GM19438 (cell line): ENCODE data around the gene MROH7.

Experiments used
- ATAC-seq: cut with Tn5 transposase; IDR thresholded peaks from one replicate; pipeline ENCODE4 v1.9.1; 2021; ENCODE audit warnings: low read depth; ENCODE audit not compliant: unreplicated experiment

The MROH7 gene

GRCh38 chr1:54649130-54649898 is 7.7 kb downstream of the MROH7 start:
- ATAC-seq: no peak

DNA sequence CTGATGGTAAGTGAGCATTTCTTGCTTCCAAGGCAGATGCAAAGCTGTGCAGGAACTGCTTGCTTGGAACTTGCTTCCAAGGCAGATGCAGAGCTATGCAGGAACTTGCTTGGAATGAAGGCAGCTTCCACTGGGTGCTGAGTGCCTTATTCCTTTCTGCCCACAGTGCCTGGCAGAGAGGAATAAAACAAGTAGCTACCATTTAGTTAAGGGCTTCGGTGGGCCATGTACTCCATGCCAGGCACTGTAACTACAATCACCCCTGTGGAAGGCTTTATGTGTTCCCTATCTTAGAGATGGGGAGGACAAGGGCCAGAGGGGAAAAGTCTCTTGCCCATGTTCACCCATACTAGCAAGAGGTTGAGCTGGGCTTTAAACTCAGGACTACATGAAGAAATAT is 8.3 kb downstream of the MROH7 start:
- no peak for ATAC-seq

DNA sequence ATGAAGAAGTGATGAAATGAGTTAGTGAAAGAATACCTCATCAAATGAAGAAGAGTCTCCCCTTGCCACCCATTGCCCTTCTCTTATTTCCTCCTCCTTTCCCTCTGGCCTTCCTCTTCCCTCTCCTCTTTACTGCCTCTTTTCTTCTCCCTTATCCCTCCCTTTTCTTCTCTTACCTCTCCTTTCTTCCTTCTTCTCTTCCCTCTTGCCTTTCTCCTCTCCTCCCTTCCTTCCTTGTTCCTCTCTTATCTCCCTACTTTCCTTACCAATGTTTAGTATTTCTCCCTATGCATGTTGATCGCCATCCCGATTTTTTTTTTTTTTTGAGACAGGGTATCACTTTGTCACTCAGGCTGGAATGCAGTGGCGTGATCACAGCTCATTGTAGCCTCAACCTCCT is 8.8 kb downstream of the MROH7 start:
- ATAC-seq: no peak

- ATAC-seq: no peak
Measured at GRCh38 chr1:54651608-54652007, 10.0 kb downstream of the MROH7 start.

DNA sequence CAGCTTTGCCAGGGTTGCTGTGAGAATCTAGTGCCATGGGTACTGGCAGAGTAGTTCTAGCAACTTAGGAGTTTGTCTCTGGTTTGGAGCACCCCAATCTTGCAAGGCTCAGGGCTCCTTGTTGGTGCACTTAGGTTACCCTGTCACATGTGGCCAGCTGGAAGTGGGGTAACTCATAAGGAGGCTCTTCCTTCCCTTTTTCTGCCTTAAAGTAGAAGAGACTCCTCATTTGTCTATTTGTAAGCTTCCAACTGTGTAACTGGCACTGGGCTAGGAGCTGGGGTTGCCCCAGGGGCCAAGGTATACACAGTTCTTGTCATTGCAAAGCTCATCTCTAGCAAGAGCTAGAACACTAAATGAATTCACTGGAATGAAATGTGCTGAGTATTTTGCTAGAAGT is 10.6 kb downstream of the MROH7 start:
- ATAC-seq: no peak

GRCh38 chr1:54653036-54653435 is 11.4 kb downstream of the MROH7 start:
- no peak for ATAC-seq

- ATAC-seq: no peak
Measured at GRCh38 chr1:54658164-54658913, 16.8 kb downstream of the MROH7 start.

DNA sequence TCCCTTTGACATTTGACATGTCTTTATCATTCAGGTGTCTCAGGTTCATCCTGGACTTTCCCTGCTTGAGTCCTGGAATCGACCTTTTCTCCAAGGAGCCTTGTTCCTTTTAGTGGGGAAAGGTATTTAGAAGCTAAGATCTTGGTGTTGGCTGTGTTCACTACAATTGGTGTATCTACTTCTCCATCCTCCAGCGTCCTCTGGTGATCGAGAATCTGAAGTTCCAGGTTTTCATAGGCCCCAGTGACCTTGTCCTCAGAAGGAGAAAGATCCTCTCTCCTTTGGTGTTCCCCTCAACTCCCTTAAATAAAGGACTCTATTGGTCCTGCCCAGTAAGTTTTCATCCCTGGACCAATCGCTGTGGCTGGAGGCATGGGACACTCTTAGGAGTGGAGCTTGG is 22.1 kb downstream of the MROH7 start:
- no peak for ATAC-seq

- no peak for ATAC-seq
Measured at GRCh38 chr1:54664364-54664763, 22.8 kb downstream of the MROH7 start.

DNA sequence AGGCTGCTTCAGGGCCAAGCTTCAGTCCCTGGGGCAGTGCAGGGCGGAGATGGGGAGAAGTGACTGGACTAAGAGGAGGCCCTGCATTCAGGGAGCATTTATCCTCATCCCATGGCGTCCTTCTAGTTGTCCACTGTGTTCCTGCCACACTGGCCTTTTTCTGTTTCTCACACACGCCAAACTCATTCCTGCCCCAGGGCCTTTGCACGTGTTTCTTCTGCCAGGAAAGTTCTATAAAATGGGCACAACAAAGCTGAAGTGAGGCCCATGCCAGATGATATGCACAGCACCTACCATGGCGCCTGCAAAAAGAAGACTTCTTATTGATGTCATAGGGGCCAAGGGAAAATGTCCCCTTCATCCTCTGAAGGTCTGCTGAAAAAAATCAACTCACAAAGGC is 24.3 kb downstream of the MROH7 start:
- ATAC-seq: no peak

- no peak for ATAC-seq
Measured at GRCh38 chr1:54666333-54666732, 24.7 kb downstream of the MROH7 start.

DNA sequence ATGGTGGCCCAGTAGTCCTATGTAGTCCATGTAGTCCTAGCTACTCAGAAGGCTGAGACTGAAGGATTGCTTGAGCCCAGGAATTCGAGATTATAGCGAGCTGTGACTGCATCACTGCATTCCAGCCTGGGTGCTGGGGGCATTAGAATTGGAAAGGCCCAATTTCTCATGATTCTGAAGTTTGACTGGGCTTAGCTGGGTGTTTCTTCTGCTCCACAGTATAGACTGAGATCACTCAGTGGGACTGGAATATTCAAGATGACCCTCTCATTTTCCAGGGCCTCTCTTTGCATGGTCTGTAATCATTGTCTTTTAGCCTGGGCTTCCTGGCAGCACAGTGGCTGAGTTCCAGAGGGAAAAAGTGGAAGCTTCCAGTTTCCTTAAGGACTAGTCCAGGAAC is 26.2 kb downstream of the MROH7 start:
- no peak for ATAC-seq

DNA sequence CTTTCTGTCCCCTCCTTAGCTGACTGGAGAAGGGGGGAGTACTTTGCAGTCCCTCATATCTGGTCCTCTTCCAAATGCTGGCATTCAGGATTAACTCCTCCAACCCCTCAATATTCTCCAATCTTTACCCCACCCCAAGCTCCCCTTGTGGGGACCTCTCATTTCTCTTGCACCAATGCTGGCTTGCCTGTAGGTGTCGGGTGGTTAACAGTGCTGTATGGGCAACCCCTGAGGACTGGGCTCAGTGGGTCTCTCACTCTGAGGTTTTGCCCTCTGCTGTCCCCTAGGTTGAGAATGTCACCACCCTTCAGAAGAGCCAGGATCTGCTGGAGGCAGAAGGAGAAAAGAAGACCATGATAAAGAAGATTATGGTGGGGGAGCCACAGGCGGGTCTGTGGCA is 27.0 kb downstream of the MROH7 start:
- no peak for ATAC-seq

DNA sequence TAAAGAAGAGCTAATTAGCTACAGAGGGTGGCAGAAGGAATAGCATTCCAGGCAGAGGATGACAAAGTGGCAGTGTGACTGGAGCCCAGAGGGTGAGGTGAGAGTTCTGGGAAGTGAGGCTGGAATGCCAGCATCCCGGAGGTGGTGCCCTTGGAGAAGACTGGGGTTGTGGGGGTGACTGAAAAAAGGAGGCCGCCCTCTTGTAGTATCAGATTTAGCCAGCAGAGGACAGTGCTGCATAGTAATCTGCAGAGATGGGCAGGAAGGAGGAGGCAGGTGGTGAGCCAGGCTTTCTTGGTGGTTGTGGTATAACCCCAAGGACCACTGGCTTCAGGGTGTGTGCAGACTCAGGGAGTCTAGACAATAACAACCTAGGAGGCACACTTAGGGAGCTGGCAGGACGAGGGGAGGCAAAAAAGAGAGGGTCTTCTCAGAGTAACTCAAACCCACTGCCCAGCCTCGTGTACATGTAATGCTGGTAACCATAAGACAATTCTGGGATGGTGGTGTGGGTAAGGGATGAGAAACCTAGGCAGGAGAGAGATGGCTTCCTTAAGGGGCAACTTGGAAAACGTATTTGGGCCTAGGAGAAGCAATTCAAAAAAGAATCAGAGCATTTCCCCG is 30.5 kb downstream of the MROH7 start:
- ATAC-seq: peak; percentile 70

- ATAC-seq: no peak
Measured at GRCh38 chr1:54678776-54679643, 37.4 kb downstream of the MROH7 start.

GRCh38 chr1:54679706-54680105 is 38.1 kb downstream of the MROH7 start:
- ATAC-seq: no peak

- ATAC-seq: no peak
Measured at GRCh38 chr1:54680387-54680786, 38.8 kb downstream of the MROH7 start.

GRCh38 chr1:54681358-54681757 is 39.8 kb downstream of the MROH7 start:
- ATAC-seq: no peak

GRCh38 chr1:54683453-54683852 is 41.9 kb downstream of the MROH7 start:
- no peak for ATAC-seq

- no peak for ATAC-seq
Measured at GRCh38 chr1:54685335-54685905, 43.8 kb downstream of the MROH7 start.
